ENCODE data around the gene ETV6.
"Not testable (repeated sequence)": the region's sequence is repeated elsewhere in the genome, so short reads cannot be mapped to it uniquely, and the experiment has no call there.

ETV6 gene

DNA sequence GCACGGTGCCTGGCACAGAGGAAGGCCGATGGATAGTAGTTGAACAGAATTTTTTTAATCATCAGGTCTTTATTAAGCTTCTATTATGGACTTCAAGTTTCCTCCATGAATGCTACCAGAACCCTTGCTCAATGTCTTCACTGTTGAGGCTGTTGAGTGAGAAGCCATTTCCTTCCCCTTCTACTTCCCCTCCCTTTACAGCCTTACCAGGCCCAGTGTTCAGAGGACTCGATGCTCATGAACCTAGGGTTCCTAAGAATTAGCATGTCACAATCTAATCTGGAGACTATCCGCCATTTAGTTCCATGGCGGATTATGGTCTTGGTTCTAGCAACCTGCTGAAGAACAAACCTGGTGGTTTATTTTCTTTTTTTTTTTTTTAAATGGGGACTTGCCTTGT is 17.7 kb downstream of the ETV6 start:
- TF ChIP-seq POLR2A (IDR thresholded peaks at IDR 0.05; ENCODE audit: low read length) (no peak), GATA1 (IDR thresholded peaks at IDR 0.05; ENCODE audit: low read depth, low read length) (no peak)
- no peak for DNase-seq

GRCh38 chr12:11668611-11669010 is 19.1 kb downstream of the ETV6 start:
- TF ChIP-seq GATA1 (IDR thresholded peaks at IDR 0.05; ENCODE audit: low read depth, low read length) = no peak
- TF ChIP-seq POLR2A (IDR thresholded peaks at IDR 0.05; ENCODE audit: low read length) = no peak
- no peak for DNase-seq

GRCh38 chr12:11669348-11669747 is 19.9 kb downstream of the ETV6 start:
- TF ChIP-seq POLR2A (IDR thresholded peaks at IDR 0.05; ENCODE audit: low read length) (no peak), GATA1 (IDR thresholded peaks at IDR 0.05; ENCODE audit: low read depth, low read length) (no peak)
- DNase-seq = no peak

- TF ChIP-seq GATA1 (IDR thresholded peaks at IDR 0.05; ENCODE audit: low read depth, low read length) (no peak), POLR2A (IDR thresholded peaks at IDR 0.05; ENCODE audit: low read length) (no peak)
- no peak for DNase-seq
These were observed 23.1 kb downstream of the ETV6 start for GRCh38 chr12:11672256-11673191.

DNA sequence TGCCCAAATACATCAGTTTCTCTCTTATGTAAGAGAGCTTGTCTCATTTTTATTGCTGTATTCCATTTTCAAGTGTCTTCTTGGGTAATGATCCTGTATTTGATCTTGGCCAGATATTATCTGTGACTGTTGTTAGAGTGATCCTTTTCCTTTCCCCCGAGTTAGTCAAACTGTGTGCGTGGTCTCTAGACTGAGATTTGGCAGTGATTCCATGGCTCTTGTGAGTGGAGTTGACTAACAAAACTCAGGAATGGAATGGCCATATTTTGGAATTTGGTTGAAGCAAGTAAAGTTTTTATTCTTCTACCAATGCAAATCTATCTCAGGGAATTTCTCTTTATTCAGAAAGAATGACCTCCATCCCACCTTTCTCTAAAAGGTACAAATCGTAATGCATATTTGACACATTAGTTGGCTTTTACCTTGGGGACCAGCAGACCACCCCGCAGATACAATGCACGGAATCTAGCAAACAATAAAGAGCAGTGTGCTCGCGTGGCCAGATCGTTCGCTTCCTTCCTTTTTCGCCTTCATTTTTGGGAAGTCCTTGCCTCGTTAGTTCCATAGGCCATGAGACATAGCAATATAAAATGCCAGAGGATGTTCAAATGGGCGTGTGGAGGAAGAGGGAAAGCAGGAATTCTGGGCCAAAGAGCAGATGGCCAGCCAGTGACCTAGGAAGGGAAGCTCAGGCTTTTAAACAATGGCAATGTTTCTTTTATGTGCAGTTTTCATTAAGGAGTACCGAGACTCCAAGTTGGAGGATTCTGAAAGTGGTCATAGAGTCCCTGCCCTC is 24.4 kb downstream of the ETV6 start:
- no peak for TF ChIP-seq POLR2A (IDR thresholded peaks at IDR 0.05; ENCODE audit: low read length)
- no peak for TF ChIP-seq GATA1 (IDR thresholded peaks at IDR 0.05; ENCODE audit: low read depth, low read length)
- no peak for DNase-seq

GRCh38 chr12:11674894-11675390 is 25.5 kb downstream of the ETV6 start:
- TF ChIP-seq POLR2A (IDR thresholded peaks at IDR 0.05; ENCODE audit: low read length) (no peak), GATA1 (IDR thresholded peaks at IDR 0.05; ENCODE audit: low read depth, low read length) (no peak)
- DNase-seq = no peak

GRCh38 chr12:11676052-11676451 is 26.6 kb downstream of the ETV6 start:
- no peak for DNase-seq
- TF ChIP-seq POLR2A (IDR thresholded peaks at IDR 0.05; ENCODE audit: low read length) = no peak
- TF ChIP-seq GATA1 (IDR thresholded peaks at IDR 0.05; ENCODE audit: low read depth, low read length) = no peak

- TF ChIP-seq POLR2A (IDR thresholded peaks at IDR 0.05; ENCODE audit: low read length) = no peak
- TF ChIP-seq GATA1 (IDR thresholded peaks at IDR 0.05; ENCODE audit: low read depth, low read length) = no peak
- DNase-seq = no peak
These were observed 27.6 kb downstream of the ETV6 start for GRCh38 chr12:11677093-11677492.

- DNase-seq = no peak
- TF ChIP-seq POLR2A (IDR thresholded peaks at IDR 0.05; ENCODE audit: low read length) (no peak), GATA1 (IDR thresholded peaks at IDR 0.05; ENCODE audit: low read depth, low read length) (no peak)
These were observed 28.3 kb downstream of the ETV6 start for GRCh38 chr12:11677752-11678151.

- no peak for TF ChIP-seq GATA1 (IDR thresholded peaks at IDR 0.05; ENCODE audit: low read depth, low read length)
- TF ChIP-seq POLR2A (IDR thresholded peaks at IDR 0.05; ENCODE audit: low read length) = no peak
- DNase-seq = no peak
These were observed 29.3 kb downstream of the ETV6 start for GRCh38 chr12:11678781-11679180.

DNA sequence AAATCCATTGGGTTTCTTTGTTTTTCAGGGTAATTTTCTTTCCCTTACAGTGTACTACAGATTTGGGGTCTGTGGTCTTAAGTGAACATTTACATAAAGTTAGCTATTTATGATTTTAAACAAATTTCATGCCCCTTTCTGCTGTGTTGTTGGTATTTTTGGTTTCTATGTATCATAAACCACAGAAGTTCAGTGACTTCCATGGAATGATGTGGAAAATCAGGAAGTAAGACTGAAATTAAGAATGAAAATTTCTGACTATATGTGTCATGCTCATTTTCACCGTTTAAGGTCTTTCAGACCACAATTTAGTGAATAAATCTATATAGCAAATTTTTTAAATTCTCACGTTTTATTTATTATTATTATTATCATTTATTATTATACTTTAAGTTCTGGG is 31.7 kb downstream of the ETV6 start:
- no peak for DNase-seq
- TF ChIP-seq GATA1 (IDR thresholded peaks at IDR 0.05; ENCODE audit: low read depth, low read length) (no peak), POLR2A (IDR thresholded peaks at IDR 0.05; ENCODE audit: low read length) (no peak)

DNA sequence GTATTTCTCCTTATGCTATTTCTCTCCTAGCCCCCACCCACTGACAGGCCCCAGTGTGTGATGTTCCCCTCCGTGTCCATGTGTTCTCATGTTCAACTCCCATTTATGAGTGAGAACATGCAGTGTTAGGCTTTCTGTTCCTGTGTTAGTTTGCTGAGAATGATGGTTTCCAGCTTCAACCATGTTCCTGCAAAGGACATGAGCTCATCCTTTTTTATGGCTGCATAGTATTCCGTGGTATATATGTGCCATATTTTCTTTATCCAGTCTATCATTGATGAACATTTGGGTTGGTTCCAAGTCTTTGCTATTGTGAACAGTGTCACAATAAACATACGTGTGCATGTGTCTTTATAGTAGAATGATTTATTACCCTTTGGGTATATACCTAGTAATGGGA is 32.2 kb downstream of the ETV6 start:
- DNase-seq = not testable (repeated sequence)

GRCh38 chr12:11684393-11684792 is 34.9 kb downstream of the ETV6 start:
- no peak for TF ChIP-seq POLR2A (IDR thresholded peaks at IDR 0.05; ENCODE audit: low read length)
- DNase-seq = no peak

GRCh38 chr12:11684811-11685210 is 35.3 kb downstream of the ETV6 start:
- TF ChIP-seq GATA1 (IDR thresholded peaks at IDR 0.05; ENCODE audit: low read depth, low read length) = no peak
- no peak for TF ChIP-seq POLR2A (IDR thresholded peaks at IDR 0.05; ENCODE audit: low read length)
- no peak for DNase-seq

All from erythroblast (primary cell).